Vagina (tissue), 2 donors: ENCODE measurements around the gene PTPRD.

Experiments
- POLR2AphosphoS5 ChIP-seq, 2 donors: sonication (generic); formaldehyde crosslinking; IDR thresholded peaks; one replicate each; pipeline ENCODE4 v1.9.0; 2017; ENCODE audit warnings: antibody characterized with exemption in 2 of 2, mild to moderate bottlenecking in 2 of 2, low read depth in 1 of 2; ENCODE audit not compliant: insufficient read depth in 1 of 2
- TF ChIP-seq, protein P1 (sequence below), 3 experiments: fragments of 450-650 bp in 2 of 3; fragments of 200-600 bp in 1 of 3; sonication (generic) in 1 of 3; IDR thresholded peaks; one replicate each; pipeline ENCODE4 v1.5.1; 2017 to 2019; ENCODE audit warnings: antibody characterized with exemption in 3 of 3, mild to moderate bottlenecking in 2 of 3, moderate library complexity in 2 of 3

DNA sequence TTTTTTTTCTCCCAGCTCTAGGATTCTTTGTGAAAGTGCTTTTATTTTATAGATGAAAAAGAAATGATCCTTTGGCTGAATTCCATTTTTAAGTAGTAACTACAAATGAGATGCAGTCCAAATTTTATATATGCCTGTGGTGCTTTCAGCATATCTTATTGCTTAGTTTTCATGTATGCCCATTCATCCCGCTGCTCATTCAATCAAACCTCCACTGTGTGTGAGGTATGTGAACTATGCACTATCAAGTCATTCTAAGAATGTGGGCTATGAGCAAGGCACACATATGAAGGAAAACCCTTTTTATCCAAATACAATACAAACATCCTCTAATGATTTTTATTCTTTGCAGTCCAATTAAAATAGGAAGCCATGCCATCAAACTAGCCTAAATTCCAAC is 1744.2 kb downstream of the PTPRD start:
- TF ChIP-seq, protein P1, sequence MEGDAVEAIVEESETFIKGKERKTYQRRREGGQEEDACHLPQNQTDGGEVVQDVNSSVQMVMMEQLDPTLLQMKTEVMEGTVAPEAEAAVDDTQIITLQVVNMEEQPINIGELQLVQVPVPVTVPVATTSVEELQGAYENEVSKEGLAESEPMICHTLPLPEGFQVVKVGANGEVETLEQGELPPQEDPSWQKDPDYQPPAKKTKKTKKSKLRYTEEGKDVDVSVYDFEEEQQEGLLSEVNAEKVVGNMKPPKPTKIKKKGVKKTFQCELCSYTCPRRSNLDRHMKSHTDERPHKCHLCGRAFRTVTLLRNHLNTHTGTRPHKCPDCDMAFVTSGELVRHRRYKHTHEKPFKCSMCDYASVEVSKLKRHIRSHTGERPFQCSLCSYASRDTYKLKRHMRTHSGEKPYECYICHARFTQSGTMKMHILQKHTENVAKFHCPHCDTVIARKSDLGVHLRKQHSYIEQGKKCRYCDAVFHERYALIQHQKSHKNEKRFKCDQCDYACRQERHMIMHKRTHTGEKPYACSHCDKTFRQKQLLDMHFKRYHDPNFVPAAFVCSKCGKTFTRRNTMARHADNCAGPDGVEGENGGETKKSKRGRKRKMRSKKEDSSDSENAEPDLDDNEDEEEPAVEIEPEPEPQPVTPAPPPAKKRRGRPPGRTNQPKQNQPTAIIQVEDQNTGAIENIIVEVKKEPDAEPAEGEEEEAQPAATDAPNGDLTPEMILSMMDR (IDR thresholded peaks at IDR 0.05) = no peak
- TF ChIP-seq POLR2AphosphoS5 (IDR thresholded peaks at IDR 0.05; ENCODE audit: insufficient read depth in 1 of 2, low read depth in 1 of 2) = no peak
